GM12878 (cell line): ENCODE results near the gene TLE7. TPM values are rescaled to one million over a fixed set of nuclear protein-coding genes. Genes with fewer than 3 reads are reported as not detected.

ENCODE experiments used
- ATAC-seq: fragments of 200-7000 bp; cut with Tn5 transposase; 3 replicates; pipeline ENCODE4 v1.9.1; 2020; ENCODE audit warnings: mild to moderate bottlenecking, moderate library complexity
- BruUV-seq: library from RNA; stranded (reverse); fragments of 400-500 nt; replicated peaks from 2 replicates; lab custom pipeline; 2021; lab: Mats Ljungman, UMichigan
- CTCF ChIA-PET: fragments of 300-600 bp; sonication (Branson Sonifier 250); formaldehyde crosslinking; extraction: SDS; loops from one replicate; lab custom pipeline; 2021; ENCODE audit warnings: inconsistent platforms; lab: Yijun Ruan, JAX
- POLR2A ChIA-PET: fragments of 350-600 bp; formaldehyde crosslinking; extraction: SDS; loops from one replicate; lab custom pipeline; 2021; ENCODE audit warnings: inconsistent platforms; lab: Charles Lee
- RAD21 ChIA-PET: fragments of 300-600 bp; sonication (Branson Sonifier 250); formaldehyde crosslinking; loops from one replicate; lab custom pipeline; 2023; ENCODE audit warnings: antibody characterized with exemption; ENCODE audit not compliant: unreplicated experiment; lab: Charles Lee
- SMC1A ChIA-PET: fragments of 300-600 bp; sonication (Branson Sonifier 250); formaldehyde crosslinking; loops from one replicate; lab custom pipeline; 2023; ENCODE audit not compliant: unreplicated experiment, uncharacterized antibody; lab: Charles Lee
- DNase-seq: peaks from one replicate; pipeline ENCODE4 v3.0.0-alpha.2; 2011; ENCODE audit warnings: low read depth, low spot score
- FAIRE-seq: peaks from 3 replicates; lab custom pipeline; 2011; peaks lifted over from hg19 to GRCh38; lab: Jason Lieb, UNC
- H2AFZ ChIP-seq: 2 replicates; pipeline ENCODE4 v1.6.0; 2011; ENCODE audit warnings: low read depth, low read length, control low read depth; ENCODE audit not compliant: control insufficient read depth
- H3K27ac ChIP-seq: 2 replicates; pipeline ENCODE4 v1.5.1; 2011; ENCODE audit warnings: control low read depth; ENCODE audit not compliant: control insufficient read depth, insufficient read depth
- H3K27me3 ChIP-seq, 2 experiments: replicated peaks in 1 of 2; 2 replicates each; pipeline versions ENCODE4 v1.6.0 to v1.6.1; 2011; ENCODE audit warnings: low read length in 1 of 2; ENCODE audit not compliant: control insufficient read depth in 2 of 2, insufficient read depth in 2 of 2
- H3K36me3 ChIP-seq, 2 experiments: 2 replicates each; pipeline ENCODE4 v1.5.1; 2011; ENCODE audit warnings: low read length in 1 of 2; ENCODE audit not compliant: control insufficient read depth in 2 of 2, insufficient read depth in 2 of 2
- H3K4me1 ChIP-seq: 2 replicates; pipeline ENCODE4 v1.6.1; 2011; ENCODE audit warnings: mild to moderate bottlenecking, low read length, moderate library complexity, mixed read lengths; ENCODE audit not compliant: control insufficient read depth, insufficient read depth
- H3K4me2 ChIP-seq: 2 replicates; pipeline ENCODE4 v1.6.0; 2011; ENCODE audit warnings: control low read depth; ENCODE audit not compliant: control insufficient read depth, insufficient read depth
- H3K4me3 ChIP-seq: fragments of 200-600 bp; sonication (generic); 2 replicates; pipeline ENCODE4 v1.5.1; 2016
- H3K79me2 ChIP-seq: 2 replicates; pipeline ENCODE4 v1.6.0; 2011; ENCODE audit warnings: low read length; ENCODE audit not compliant: control insufficient read depth, insufficient read depth
- H3K9ac ChIP-seq: 2 replicates; pipeline ENCODE4 v1.8.0; 2011; ENCODE audit warnings: low read length, control low read depth, mixed read lengths; ENCODE audit not compliant: control insufficient read depth, insufficient read depth
- H3K9me3 ChIP-seq: replicated peaks from 3 replicates; pipeline ENCODE4 v1.5.1; 2011; ENCODE audit warnings: mild to moderate bottlenecking, low read length; ENCODE audit not compliant: control insufficient read depth, insufficient read depth
- H4K20me1 ChIP-seq: 2 replicates; pipeline ENCODE4 v1.6.0; 2011; ENCODE audit not compliant: control insufficient read depth, insufficient read depth
- BRCA1 ChIP-seq: IDR thresholded peaks from 2 replicates; pipeline ENCODE4 v1.6.1; 2011; ENCODE audit warnings: low read depth, low read length, improper control_type of control experiment
- E4F1 ChIP-seq: fragments of 450-650 bp; IDR thresholded peaks from 2 replicates; pipeline ENCODE4 v1.6.1; 2018; ENCODE audit warnings: borderline replicate concordance, mild to moderate bottlenecking; ENCODE audit not compliant: partially characterized antibody
- EP300 ChIP-seq, 2 experiments: fragments of 150-350 bp in 1 of 2; IDR thresholded peaks; 2 replicates each; pipeline ENCODE4 v1.6.1; 2011 to 2012; ENCODE audit warnings: low read depth in 2 of 2, low read length in 2 of 2, borderline replicate concordance in 1 of 2, improper control_type of control experiment in 1 of 2, inconsistent platforms in 1 of 2; ENCODE audit not compliant: control insufficient read depth in 1 of 2
- FOXK2 ChIP-seq: fragments of 450-650 bp; IDR thresholded peaks from 2 replicates; pipeline ENCODE4 v1.6.1; 2017; ENCODE audit warnings: mild to moderate bottlenecking, moderate library complexity
- FOXM1 ChIP-seq: IDR thresholded peaks from 2 replicates; pipeline ENCODE4 v1.6.1; 2012; ENCODE audit warnings: low read depth, mild to moderate bottlenecking, inconsistent platforms, low read length, moderate library complexity
- SIX5 ChIP-seq: IDR thresholded peaks from 2 replicates; pipeline ENCODE4 v1.6.1; 2011; ENCODE audit warnings: mild to moderate bottlenecking, low read depth, low read length, moderate library complexity; ENCODE audit not compliant: severe bottlenecking
- WGBS: methylation state at CpG from one replicate; pipeline ENCODE4 v1.1.6; 2016; ENCODE audit warnings: low lambda C conversion rate; ENCODE audit not compliant: insufficient replicate concordance, insufficient coverage; ENCODE audit errors: missing lambda C conversion rate; 5-methylcytosine and 5-hydroxymethylcytosine counted together
- in situ Hi-C: fragments of 300-500 bp; cut with MboI; formaldehyde crosslinking; loops from 9 replicates; pipeline ENCODE4 v1.14.3; 2018; ENCODE audit warnings: mixed read lengths
- intact Hi-C: fragments of 100-400 bp; cut with micrococcal nuclease; formaldehyde crosslinking; loops from one replicate; pipeline ENCODE4 v1.14.2; 2022; ENCODE audit not compliant: unreplicated experiment
- polyA plus RNA-seq, 11 experiments: library from polyadenylated mRNA; depleted of rRNA in 4 of 11; unstranded in 6 of 11; stranded (reverse) in 5 of 11; fragments of >200 nt; fragmentation: Nextera tagmentation in 4 of 11; fragmentation: Illumina TruSeq in 1 of 11; extraction: Ambion mirVana in 4 of 11; extraction: Trizol in 1 of 11; gene quantifications; 1 replicate in 1 of 11; 2 replicates in 10 of 11; pipeline versions ENCODE4 v1.2.1 to v1.2.3, GENCODE V29; 2011 to 2016; ENCODE audit warnings: inconsistent platforms in 2 of 11, missing spikeins in 2 of 11, low read depth in 1 of 11
- total RNA-seq, 4 experiments: library from RNA; depleted of rRNA in 3 of 4; stranded (reverse); fragments of >200 nt in 3 of 4; fragmentation: Illumina TruSeq in 1 of 4; extraction: Trizol in 1 of 4; gene quantifications; 2 replicates each; pipeline versions ENCODE4 v1.2.1 to v1.2.3, GENCODE V29; 2013 to 2021
- TF ChIP-seq, protein P1 (sequence below): IDR thresholded peaks from 2 replicates; pipeline ENCODE4 v1.6.1; 2012; ENCODE audit warnings: low read depth, low read length, improper control_type of control experiment

The TLE7 gene
- total and polyA plus RNA-seq, 10 of the 15 experiments (the other 5 are each of a cell fraction or from before 2014, with no cell fraction given), result not detected

- no peak for FAIRE-seq
- no peaks in the 10 kb centered on the region; the same call in 2 of the 3 replicates for H3K9me3 ChIP-seq
- ChIA-PET SMC1A (interaction anchor here (1.1 kb wide), 1 partner anchor 24 kb away, joined by 3 read pairs; no protein-coding TSS in a partner anchor), CTCF (interaction anchor here (1.1 to 2.2 kb wide), 2 partner anchors 24 to 63 kb away, joined by 3 to 6 read pairs; no protein-coding TSS in a partner anchor), POLR2A (interaction anchor here (0.6 kb wide), 1 partner anchor 28 kb away, joined by 4 read pairs; no protein-coding TSS in a partner anchor), RAD21 (no interaction called here)
- TF ChIP-seq E4F1, result no peak
- TF ChIP-seq, protein P1, sequence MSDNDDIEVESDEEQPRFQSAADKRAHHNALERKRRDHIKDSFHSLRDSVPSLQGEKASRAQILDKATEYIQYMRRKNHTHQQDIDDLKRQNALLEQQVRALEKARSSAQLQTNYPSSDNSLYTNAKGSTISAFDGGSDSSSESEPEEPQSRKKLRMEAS, result no peak
- TF ChIP-seq BRCA1, result no peak
- TF ChIP-seq SIX5, result no peak
- no peak for TF ChIP-seq EP300 (IDR thresholded peaks at IDR 0.05; ENCODE audit: borderline replicate concordance in 1 of 2, control insufficient read depth in 1 of 2, low read depth in 2 of 2, low read length in 2 of 2)
- no peak for TF ChIP-seq FOXK2
- TF ChIP-seq FOXM1, result no peak
- H3K27ac ChIP-seq, result no peak overlapping the region
- H3K36me3 ChIP-seq, result no peaks in the 10 kb centered on the region
- 44% methylated on average over 7 of the region's 7 CpGs for WGBS
- DNase-seq, result no peak
- no peaks in the 10 kb centered on the region; a peak in 1 of 4 replicates for H3K27me3 ChIP-seq
- no peak overlapping the region for H3K4me2 ChIP-seq
- no peak overlapping the region for H2AFZ ChIP-seq
- no peaks in the 10 kb centered on the region for H3K79me2 ChIP-seq
- no peak for ATAC-seq
- no peaks in the 10 kb centered on the region for H3K4me1 ChIP-seq
- intact Hi-C loops (no loop called here), in situ Hi-C loops (no loop called here)
- H3K9ac ChIP-seq, result no peak overlapping the region
- BruUV-seq, result no TSS peak
- H3K4me3 ChIP-seq, result no peak overlapping the region
- H4K20me1 ChIP-seq, result no peaks in the 10 kb centered on the region
Measured at GRCh38 chr16:71436473-71436872, 5.4 kb downstream of the TLE7 start.
